Endothelial cell of hepatic sinusoid (primary cell): ENCODE data around the gene RASSF10.

Source experiments
- in situ Hi-C: cut with HindIII; loops from 2 replicates; pipeline ENCODE4 v1.10.0; 2017; ENCODE audit warnings: low sequenced_read_pairs

The RASSF10 gene

DNA sequence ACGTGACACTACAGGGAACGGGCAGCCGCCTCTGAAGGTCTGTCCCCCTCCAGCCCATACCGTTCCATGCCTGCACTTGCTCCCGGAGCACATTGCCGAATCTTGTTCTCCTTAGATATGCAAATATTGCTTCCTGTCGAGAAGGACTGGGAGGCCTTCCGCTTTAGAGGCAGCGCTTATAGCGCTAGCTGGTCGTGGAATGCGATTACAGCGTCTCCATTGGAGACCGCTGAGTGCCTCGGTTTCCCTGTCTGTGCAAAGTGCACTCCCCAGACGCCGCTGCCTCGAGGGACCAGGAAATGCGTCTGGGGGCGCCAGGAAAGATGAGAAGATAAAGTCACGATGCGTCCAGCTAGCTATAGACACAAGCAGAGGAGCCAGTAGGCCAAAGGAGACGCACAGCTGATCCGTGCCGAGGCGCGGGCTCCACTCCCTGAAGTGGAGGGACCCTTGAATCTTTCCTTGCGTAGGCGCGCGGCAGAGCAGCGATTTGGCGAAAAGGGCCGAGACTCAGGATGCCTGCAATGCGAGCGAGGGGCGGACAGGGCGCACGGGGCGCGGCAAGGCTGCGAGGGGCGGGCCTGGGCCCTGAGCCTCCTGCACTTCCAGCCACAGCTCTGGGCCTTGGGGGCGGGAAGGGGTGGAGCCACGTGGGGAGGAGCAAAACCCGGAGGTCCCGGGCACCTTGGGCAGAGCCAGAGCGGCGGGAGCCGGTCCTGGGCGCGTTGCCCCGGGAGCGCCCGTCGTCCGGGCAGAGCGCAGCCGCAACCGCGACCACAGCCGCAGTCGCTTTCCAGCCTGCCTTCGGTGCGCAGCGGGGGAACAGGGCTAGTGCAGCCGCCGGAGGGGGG is at the start of gene RASSF10:
Gene RASSF10, plus strand, starts transcription at position 692 of the 851 bp plus-strand sequence. CDS start 261 bp downstream, outside the sequence.
- in situ Hi-C loops = loop anchor here (5.0 kb wide), 1 partner anchor 52 kb away; no protein-coding TSS in a partner anchor

DNA sequence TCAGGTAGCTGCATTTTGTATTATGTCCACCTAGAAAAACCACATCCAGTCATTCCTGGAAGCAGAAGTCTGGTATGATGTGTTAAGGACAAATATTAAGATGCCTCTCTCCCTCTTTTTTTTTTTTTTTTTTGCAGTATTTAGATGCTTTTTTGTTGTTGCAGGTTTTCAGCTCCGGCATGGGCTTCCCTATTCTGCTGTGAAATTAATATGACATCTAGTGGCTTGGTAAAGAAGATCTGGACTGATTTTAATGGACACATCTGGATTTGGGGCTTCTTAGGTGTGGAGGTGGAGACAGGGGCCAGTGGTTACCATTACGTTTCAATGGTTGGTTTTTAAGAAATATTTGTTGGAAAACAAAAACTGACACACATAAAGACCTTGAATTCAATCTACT is 47.5 kb upstream of the RASSF10 start:
- in situ Hi-C loops = no loop called here

DNA sequence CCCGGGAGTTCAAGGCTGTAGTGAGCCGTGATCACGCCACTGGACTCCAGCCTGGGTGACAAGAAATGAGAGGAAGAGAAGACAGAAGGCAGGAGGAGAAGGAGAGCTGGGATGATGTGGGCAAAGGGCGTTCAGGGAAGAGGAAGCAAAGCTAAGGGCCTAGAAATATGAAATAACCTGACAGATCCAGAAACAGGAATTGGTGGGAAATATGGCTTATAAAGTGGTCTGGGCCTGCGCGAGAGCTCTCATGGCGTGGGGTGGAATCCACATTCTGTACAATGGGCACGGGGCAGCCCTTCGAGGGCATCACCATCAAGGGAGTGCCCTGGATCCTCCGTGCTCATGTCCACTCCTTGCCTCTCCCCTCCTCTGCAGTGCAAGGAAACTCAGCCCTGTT is 46.8 kb upstream of the RASSF10 start:
- in situ Hi-C loops = no loop called here

DNA sequence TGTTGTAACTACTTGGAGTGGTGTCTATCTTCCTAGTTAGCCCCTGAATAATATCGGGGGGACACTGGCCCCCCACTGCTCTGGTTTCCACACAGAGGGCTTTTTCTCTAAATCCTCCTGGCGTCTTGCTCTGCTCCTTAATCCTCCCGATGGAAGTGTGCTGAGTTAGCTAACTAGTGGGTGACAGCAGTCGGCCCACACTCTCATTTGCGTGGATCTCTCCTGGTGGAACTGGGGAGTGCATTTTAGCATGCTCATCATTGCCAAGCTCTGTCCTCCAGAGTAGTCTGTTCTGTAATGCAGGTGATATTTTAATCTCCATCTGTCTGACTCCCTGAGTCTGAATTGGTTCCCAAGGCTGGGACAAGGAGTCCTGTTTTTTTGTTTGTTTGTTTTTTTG is 46.1 kb upstream of the RASSF10 start:
- in situ Hi-C loops = no loop called here

DNA sequence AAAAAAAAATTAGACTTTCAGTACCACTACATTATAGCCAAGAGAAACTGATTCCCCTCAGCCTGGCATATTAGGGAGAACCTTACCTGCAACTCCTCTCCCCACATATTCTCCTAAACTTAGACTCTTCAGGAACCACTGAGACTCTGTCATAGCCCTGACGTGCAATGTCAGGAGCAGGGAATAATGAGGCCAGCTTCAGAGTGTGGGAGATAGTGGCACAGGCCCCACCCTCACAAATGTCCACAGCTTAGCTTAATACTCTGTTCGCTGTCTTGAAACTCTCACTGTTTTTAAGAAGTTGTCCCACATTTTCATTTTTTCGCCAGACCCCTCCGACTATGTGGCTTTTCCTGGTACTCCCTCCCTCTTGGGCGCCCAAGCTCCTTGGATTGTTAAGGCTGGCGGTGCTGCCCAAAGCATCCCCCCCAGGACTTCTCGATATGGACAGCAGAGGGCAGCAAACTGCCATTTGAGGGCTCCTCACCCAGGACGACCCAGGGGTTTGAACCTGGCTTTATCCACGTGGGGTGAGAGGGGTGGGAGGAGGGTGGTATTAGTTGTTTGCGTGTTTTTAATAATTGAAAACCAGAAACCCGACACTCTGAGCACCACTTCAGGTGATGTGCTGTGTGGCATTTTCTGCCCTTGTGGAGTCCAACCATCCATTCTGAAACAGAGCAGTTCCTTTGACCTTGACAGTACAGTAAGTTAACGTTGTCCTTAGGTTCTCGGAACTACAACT is 45.2 kb upstream of the RASSF10 start:
- in situ Hi-C loops = no loop called here

DNA sequence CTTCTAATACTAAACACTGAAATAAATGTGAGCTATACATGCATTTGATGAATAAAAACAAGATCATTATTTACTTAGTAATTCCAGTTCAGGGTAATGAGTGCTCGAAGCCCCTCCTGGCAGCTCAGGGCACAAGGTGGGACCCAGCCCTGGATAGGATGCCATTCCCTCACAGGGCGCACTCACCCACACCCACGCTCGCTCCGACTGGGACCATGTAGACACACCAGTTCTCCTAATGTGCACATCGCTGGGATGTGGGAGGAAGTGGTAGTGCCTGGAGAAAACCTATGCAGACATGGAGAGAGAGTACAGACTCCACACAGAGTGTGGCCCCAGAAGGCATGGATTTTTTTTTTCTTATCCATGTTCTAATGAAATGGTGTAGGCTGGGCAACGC is 44.5 kb upstream of the RASSF10 start:
- in situ Hi-C loops = no loop called here

GRCh38 chr11:12966002-12966401 is 43.1 kb upstream of the RASSF10 start:
- in situ Hi-C loops = no loop called here

DNA sequence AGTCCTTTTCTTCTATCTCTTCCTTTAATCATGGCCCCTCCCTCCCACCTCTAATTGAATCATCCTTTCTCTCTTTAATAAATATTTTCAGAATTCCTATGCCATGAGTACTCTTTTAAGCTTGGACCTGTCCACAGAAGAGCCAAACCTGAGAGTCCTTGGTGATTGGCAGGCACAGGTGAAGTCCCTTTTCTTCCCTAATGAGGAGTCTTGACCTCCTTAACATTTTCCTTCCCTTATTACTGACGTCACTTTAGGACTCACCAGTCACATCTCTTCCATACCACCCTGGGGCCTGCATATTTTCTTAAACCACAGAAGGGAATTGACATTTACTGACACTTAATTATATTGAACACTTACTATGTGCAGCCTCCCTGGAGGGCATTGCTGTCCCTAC is 41.0 kb upstream of the RASSF10 start:
- in situ Hi-C loops = no loop called here

- in situ Hi-C loops = no loop called here
These were observed 40.3 kb upstream of the RASSF10 start for GRCh38 chr11:12968826-12969225.

GRCh38 chr11:12971955-12972354 is 37.2 kb upstream of the RASSF10 start:
- in situ Hi-C loops = no loop called here

DNA sequence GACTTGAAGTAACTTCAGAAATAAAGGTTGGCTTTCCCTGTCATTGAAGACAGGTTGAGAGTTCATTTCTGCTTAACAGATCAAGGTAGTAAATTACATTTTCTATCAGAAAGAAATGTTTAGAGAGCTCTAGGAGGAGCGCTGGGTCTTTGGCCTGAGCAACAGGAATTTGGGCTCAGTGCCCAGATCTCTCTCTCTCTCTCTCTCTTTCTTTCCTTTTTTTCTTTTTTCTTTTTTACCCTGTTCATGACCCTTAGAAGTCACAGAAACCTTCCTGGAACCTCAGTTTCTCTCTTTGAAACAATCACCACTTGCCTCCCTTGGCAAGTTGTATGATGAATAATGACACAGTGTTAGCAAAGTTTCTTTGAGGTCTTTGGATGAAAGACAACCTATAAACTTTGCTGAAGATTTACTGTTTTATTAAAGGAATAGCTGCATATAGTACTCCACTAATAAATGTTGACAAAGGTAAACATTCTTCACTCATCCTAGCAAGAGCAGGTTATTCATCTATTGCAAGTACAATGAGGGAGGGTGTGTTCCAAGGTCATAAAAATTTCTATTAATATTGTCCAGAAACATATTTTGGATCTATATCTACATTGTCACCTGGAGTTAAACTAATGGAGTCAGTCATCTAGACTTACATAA is 35.5 kb upstream of the RASSF10 start:
- in situ Hi-C loops = no loop called here

GRCh38 chr11:12975195-12975594 is 33.9 kb upstream of the RASSF10 start:
- in situ Hi-C loops = loop anchor here (25.0 kb wide), 1 partner anchor 88 kb away; no protein-coding TSS in a partner anchor

DNA sequence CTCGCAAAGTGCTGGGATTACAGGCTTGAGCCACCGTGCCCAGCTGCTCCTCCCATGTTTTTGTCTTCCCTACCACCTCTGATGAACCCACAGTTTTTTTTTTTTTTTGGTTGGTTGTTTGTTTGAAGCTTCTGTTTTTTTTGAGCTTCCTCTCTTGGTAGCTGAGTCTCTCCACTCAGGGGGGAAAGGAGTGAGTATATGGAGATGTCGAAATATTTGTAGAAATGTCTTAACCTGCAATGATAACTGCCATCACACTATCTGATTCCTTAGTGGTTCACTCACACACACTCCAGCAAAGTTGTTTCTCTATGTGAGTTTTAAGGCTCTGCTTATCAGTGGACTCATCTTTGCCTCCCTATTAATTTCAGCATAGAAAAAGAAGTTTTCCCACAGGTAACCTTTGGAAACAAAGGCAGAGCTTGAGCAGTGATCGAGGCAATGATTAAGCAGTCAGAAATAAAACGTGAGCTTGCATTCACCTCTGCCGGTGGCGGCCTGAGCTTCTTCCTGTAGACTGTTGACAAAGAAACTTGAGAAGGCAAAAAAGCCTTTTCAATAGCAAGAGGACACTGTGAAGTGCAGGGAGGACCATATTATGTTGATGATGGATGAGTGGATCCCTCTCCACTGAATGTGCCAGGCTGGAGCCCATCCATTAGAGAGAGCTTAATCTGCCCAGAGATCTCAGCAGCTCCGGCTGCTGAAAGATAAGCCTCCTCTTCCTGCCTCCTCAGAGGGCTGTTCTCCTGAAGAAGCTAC is 29.0 kb upstream of the RASSF10 start:
- in situ Hi-C loops = loop anchor here (5.0 to 25.0 kb wide), 3 partner anchors 72 to 187 kb away; no protein-coding TSS in a partner anchor

DNA sequence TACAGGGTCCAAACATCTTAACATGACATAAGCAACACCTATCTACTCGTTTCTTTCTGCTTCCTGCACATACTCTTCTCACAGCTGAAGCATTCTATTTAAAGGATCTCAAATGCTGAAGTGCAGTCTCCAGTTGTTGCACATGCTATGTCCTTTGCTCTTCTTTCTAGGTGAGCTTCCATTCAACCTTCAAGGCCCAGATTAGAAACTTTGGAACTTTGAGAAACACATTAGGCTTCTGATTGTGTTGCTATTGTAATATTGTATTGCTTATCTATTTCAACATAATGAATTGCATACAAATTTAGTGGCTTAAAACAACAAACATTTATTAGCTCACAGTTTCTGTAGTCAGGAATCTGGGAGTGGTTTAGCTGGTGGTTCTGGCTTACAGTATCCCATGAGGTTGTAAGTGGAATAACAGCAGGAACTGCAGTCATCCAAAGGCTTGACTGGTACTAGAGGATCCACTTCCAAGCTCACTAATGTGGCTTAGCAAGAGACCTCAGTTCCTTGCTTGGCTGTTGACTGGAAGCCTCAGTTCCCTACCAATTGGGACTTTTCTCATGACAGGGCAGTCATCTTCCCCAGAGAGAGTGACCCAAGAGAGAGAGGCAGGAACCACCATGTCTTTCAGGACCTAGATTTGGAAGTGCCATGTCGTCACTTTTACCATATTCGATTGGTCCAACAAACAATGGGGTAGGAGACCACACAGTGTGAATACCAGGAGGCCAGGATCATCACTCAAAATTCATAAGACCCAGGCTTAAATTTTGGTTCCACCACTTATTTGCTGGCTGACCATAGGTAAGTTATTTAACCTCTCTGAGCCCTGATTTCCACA is 27.2 kb upstream of the RASSF10 start:
- in situ Hi-C loops = loop anchor here (5.0 to 25.0 kb wide), 3 partner anchors 70 to 185 kb away; no protein-coding TSS in a partner anchor

GRCh38 chr11:12983336-12983735 is 25.8 kb upstream of the RASSF10 start:
- in situ Hi-C loops = loop anchor here (5.0 to 25.0 kb wide), 3 partner anchors 69 to 184 kb away; no protein-coding TSS in a partner anchor

DNA sequence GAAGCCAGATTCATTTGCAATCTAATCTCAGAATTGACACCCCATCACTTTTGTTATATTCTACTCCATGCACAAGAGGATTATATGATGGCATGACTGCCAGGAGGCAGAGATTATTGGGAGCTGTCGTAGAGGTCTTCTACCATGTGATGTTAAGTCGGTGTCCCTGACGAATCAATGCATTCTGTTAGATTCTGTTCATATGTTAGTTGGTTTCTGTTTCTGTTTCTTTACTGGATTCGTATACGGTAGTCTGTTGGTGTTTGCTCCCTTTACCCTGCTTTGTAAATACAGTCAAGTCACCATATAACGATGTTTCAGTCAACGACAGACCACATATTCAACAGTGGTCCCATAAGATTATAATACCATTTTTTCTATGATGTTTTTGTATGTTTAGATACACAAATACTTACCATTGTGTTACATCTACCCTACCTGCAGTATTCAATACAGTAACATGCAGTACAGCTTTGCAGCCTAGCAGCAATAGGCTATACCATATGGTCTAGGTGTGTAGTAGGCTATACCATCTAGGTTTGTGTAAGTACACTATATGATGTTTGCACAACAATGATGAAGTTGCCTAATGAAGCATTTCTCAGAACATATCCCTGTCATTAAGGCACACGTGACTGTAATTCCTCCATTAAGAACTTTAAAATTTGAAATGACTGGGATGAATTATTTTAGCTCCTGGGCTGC is 22.8 kb upstream of the RASSF10 start:
- in situ Hi-C loops = loop anchor here (25.0 kb wide), 1 partner anchor 99 kb away; no protein-coding TSS in a partner anchor

GRCh38 chr11:12989428-12990161 is 19.5 kb upstream of the RASSF10 start:
- in situ Hi-C loops = loop anchor here (25.0 kb wide), 1 partner anchor 102 kb away; no protein-coding TSS in a partner anchor

GRCh38 chr11:12990162-12990480 is 19.0 kb upstream of the RASSF10 start:
- in situ Hi-C loops = loop anchor here (25.0 kb wide), 1 partner anchor 103 kb away; no protein-coding TSS in a partner anchor
